K562 treated with DMSO at 1 percent for 12 hours (cell line): ENCODE data around the gene PRSS57. TPM values are rescaled to one million over a fixed set of nuclear protein-coding genes. Genes with fewer than 3 reads are reported as not detected.

Source experiments
- total RNA-seq: library from RNA; unstranded; fragments of 300-600 nt; gene quantifications from 2 replicates; pipeline ENCODE4 v1.2.3, GENCODE V29; 2022; ENCODE audit not compliant: insufficient read depth

The PRSS57 gene
- total RNA-seq, result 26.1 and 36.0 TPM in 2 replicates

GRCh38 chr19:695352-695949 is at the start of gene PRSS57:
PRSS57 (minus strand) TSS chr19:695452; CDS start chr19:695430, 22 bp downstream.

GRCh38 chr19:708154-709143 is 13.2 kb upstream of the PRSS57 start, which contains the start of gene PALM:
PALM (plus strand) TSS chr19:708935; CDS start chr19:709147, 212 bp downstream.

GRCh38 chr19:676339-677105 is 18.7 kb downstream of the PRSS57 start, which contains the start of gene FSTL3:
FSTL3 (plus strand) TSS chr19:676392; CDS start chr19:676424, 32 bp downstream.

GRCh38 chr19:662962-663681 is 32.1 kb downstream of the PRSS57 start, which contains the start of gene RNF126:
RNF126 (minus strand) TSS chr19:663214; CDS start chr19:663121, 93 bp downstream.

GRCh38 chr19:639253-640160 is 55.7 kb downstream of the PRSS57 start, which contains the start of gene FGF22:
FGF22 (plus strand) TSS chr19:639879; CDS start chr19:639926, 47 bp downstream.

Other genes with a start within 250 kb of the PRSS57 start
- gene SHC2, start 234.4 kb downstream of the PRSS57 start, total RNA-seq, result 0.49 and 2.1 TPM in 2 replicates
- 1.0 TPM in 1 of 2 replicates, not detected in the other for gene MADCAM1, start 199.0 kb downstream of the PRSS57 start, total RNA-seq
- gene TPGS1, start 188.0 kb downstream of the PRSS57 start, total RNA-seq, result 50.0 and 96.2 TPM in 2 replicates
- 134 and 173 TPM in 2 replicates for gene CDC34, start 163.7 kb downstream of the PRSS57 start, total RNA-seq
- 2.5 and 3.2 TPM in 2 replicates for gene GZMM, start 151.4 kb downstream of the PRSS57 start, total RNA-seq
- gene BSG, start 122.9 kb downstream of the PRSS57 start, total RNA-seq, result 539 and 624 TPM in 2 replicates
- gene HCN2, start 105.6 kb downstream of the PRSS57 start, total RNA-seq, result 3.5 and 4.7 TPM in 2 replicates
- gene POLRMT, start 61.9 kb downstream of the PRSS57 start, total RNA-seq, result 86.8 and 92.3 TPM in 2 replicates
- 0.58 and 0.74 TPM in 2 replicates for gene FGF22, start 55.6 kb downstream of the PRSS57 start, total RNA-seq
- 77.4 and 85.9 TPM in 2 replicates for gene RNF126, start 32.2 kb downstream of the PRSS57 start, total RNA-seq
- 5.5 and 11.6 TPM in 2 replicates for gene FSTL3, start 19.1 kb downstream of the PRSS57 start, total RNA-seq
- 11.5 and 13.7 TPM in 2 replicates for gene PALM, start 13.5 kb upstream of the PRSS57 start, total RNA-seq
- gene MISP, start 55.7 kb upstream of the PRSS57 start, total RNA-seq, result 0.38 TPM in 1 of 2 replicates, not detected in the other
- 169 and 333 TPM in 2 replicates for gene PTBP1, start 102.0 kb upstream of the PRSS57 start, total RNA-seq
- 24.0 and 30.0 TPM in 2 replicates for gene PLPPR3, start 126.5 kb upstream of the PRSS57 start, total RNA-seq
- gene AZU1, start 132.4 kb upstream of the PRSS57 start, total RNA-seq, result 0.39 and 2.1 TPM in 2 replicates
- not detected in 2 replicates for gene PRTN3, start 145.5 kb upstream of the PRSS57 start, total RNA-seq
- not detected in 2 replicates for gene ELANE, start 156.9 kb upstream of the PRSS57 start, total RNA-seq
- gene CFD, start 164.2 kb upstream of the PRSS57 start, total RNA-seq, result 28.7 and 52.0 TPM in 2 replicates
- gene MED16, start 197.7 kb upstream of the PRSS57 start, total RNA-seq, result 32.2 and 39.5 TPM in 2 replicates
- not detected in 2 replicates for gene RNU6-9, start 198.0 kb upstream of the PRSS57 start, total RNA-seq
- gene R3HDM4, start 217.8 kb upstream of the PRSS57 start, total RNA-seq, result 136 and 158 TPM in 2 replicates
- 2.2 and 4.1 TPM in 2 replicates for gene KISS1R, start 221.9 kb upstream of the PRSS57 start, total RNA-seq
- gene ARID3A, start 230.6 kb upstream of the PRSS57 start, total RNA-seq, result 36.2 and 75.8 TPM in 2 replicates